CD1c-positive myeloid dendritic cell (primary cell): ENCODE data around the gene MARCHF2.

ENCODE experiments used
- DNase-seq: peaks from one replicate; pipeline ENCODE4 v3.0.0-alpha.2; 2016; ENCODE audit errors: extremely low spot score

MARCHF2 gene

DNA sequence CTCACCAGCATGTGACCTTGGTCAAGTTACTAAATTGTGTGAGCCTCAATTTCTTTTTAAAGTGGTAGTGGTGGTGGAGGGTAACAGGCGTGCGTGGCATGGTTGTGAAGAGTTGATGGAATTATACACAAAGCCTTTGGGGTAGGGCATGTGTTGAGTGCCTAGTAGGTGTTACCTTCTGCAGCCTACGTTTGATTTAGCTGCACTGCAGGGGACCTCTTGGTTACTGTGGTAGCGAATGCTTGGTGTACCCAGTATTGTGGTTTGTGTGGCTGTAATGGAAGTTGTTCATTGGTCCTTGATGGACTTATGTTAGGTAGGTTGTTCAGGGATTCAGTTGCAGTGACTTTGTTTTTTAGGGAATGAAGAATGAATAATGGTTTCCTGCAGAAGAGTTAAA lies 64.8 kb downstream of the MARCHF2 start:
- DNase-seq = no peak

DNA sequence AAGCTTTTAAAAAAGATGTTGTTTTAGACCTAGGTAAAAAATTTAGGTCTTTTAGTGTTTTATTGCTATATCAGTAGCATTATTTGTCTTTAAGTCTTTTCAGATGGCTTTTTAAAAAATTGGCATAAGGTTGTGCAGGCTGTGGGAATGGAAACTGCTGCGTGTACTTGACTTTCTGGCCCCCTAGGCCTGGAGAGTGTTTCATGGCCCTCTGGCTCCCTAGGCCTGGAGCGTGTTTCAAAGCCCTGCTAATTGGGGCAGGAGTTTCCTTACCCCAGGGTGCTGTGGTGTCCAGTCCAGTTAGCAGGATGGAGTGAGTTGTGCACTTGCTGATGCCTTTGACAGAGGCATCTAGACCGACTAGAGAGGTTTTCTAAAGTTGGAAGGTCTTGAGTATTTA lies 65.5 kb downstream of the MARCHF2 start:
- DNase-seq = no peak

- DNase-seq = no peak
Observed at GRCh38 chr19:8481201-8481600, 68.1 kb downstream of the MARCHF2 start.

DNA sequence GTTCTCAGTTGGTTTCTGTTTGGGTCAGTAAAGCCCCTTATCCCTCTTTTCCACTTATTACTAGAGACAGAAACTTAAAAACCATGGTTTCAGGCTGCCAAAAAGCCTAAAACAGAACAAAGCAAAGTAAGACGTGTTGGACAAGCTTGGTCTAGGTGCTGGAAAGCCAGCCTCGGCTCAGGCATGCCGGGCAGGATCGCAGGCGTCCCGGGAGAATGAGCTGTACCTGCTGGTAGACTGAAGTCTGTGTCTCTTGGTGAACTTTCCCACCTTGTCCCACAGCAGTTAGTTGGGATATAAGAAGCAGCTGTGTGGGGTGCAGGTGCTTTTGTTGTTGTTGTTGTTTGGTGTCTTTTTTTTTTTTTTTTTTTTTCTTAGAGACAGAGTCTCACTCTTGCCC lies 68.5 kb downstream of the MARCHF2 start:
- no peak for DNase-seq

- no peak for DNase-seq
Observed at GRCh38 chr19:8482696-8483095, 69.6 kb downstream of the MARCHF2 start.

DNA sequence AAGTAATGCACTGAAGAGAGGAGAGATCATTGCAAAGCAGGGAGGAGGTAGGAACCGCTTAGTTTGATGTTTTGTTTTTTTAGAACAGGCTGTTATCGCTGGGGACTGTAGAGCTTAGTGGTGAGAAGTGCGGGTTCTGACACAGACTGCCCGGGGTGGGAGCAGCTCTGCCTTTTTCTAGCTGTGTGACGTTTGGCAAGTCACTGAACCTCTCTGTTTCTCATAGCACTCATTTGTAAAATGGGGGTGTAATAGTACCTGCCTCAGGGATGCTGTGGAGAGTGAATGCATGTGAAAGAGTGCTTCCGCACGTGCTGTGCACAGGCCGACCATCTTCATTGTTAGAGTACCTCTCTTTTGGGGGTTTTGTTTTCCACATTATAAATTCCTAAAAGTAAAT lies 70.1 kb downstream of the MARCHF2 start:
- DNase-seq = no peak

DNA sequence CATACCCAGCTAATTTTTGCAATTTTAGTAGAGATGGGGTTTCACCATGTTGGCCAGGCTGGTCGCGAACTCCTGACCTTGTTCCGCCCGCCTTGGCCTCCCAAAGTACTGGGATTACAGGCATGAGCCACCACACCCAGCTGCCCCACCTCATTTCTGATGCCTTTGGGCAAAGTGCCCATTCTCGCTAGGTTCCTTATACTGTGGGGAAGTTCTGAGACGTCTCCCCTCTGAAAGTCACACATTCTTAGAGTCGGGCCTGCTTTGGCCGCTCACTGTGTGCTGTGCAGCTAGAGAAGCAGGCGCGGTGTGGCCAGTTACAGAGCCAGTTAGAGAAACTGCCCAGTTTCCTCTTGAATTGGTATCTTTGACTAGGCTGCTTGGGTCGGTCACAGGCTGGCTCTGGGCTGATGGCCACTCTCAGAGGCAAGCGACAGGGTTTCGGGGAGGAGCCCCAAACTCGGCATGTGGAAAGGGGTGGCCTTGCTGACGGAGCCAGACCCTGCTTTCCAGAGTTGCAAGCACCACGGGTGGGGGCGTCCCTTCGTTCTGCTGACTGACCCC lies 71.3 kb downstream of the MARCHF2 start:
- peak; percentile 95 for DNase-seq

GRCh38 chr19:8485561-8486371 lies 72.7 kb downstream of the MARCHF2 start:
- no peak for DNase-seq

- DNase-seq = no peak
Observed at GRCh38 chr19:8486661-8487136, 73.6 kb downstream of the MARCHF2 start.

DNA sequence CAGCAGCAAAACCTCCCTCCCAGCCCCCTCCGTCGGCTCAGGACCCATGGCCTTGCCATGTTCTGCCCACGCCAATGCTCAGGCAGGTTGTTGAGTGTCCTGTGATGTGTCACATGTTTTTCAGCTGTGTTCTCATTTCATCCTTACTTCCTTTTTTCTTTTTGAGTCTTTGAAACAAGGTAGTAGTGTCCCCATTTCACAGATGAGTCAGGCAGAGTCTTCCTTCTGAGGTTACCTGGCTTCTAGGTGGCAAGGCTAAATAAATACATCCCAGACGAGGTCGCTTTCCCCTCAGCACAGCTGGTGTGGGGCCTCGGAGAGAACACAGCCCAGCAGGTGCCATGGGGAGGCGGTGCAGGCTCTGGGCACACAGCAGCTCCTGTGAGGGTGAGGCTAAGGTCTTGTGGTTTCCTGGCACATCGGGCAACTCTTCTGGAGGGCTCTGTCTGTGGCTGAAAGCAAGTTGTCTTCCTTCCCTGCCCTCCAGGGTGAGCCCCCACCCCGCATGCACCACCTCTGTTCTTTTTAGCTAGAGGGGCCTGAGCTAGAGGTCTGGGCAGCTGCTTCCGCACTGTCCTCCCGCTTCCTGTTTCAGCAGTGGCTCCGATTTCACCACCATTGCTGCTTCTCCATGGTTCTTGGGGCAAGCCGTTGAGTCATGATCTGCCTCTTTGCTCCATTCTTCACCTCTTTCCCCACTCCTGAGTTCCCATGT lies 74.2 kb downstream of the MARCHF2 start:
- peak; percentile 87 for DNase-seq

DNA sequence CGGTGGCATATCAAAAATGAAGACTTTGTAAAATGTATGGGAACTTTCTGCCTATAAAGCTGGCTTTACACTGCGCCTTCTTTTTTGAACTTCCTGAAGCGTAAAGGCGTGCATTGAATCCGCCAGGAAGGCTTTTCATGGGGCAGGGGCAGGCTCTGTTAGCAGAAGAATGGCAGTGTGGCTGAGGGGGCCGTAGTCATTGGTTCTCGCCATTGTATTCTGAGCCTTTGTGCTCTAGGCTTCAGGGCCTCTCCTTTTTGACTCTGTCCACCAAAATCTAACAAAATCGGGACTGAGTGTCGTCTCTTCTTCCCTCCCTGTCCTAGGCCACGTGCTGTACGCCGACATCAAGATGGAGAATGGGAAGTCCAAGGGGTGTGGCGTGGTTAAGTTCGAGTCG lies 75.3 kb downstream of the MARCHF2 start:
- DNase-seq = no peak
